Osteoblast (primary cell): ENCODE results near the gene PM20D2. TPM values are rescaled to one million over a fixed set of nuclear protein-coding genes. Genes with fewer than 3 reads are reported as not detected.
A peak's percentile ranks its signal among the peaks of the same experiment; 100 is the strongest.
"Not testable (repeated sequence)": the region's sequence is repeated elsewhere in the genome, so short reads cannot be mapped to it uniquely, and the experiment has no call there.

Source experiments
- DNase-seq: peaks from one replicate; pipeline ENCODE4 v3.0.0; 2011; ENCODE audit warnings: low spot score, mixed read lengths; ENCODE audit not compliant: insufficient read length; ENCODE audit errors: missing footprints
- H2AFZ ChIP-seq: 2 replicates; pipeline ENCODE4 v1.6.0; 2011; ENCODE audit warnings: mild to moderate bottlenecking, low read length
- H3K27ac ChIP-seq: 2 replicates; pipeline ENCODE4 v1.5.1; 2011; ENCODE audit warnings: mild to moderate bottlenecking, low read depth, low read length, moderate library complexity
- H3K27me3 ChIP-seq: 2 replicates; pipeline ENCODE4 v1.6.0; 2012; ENCODE audit warnings: mild to moderate bottlenecking, control low read depth, inconsistent platforms, low read length, moderate library complexity; ENCODE audit not compliant: insufficient read depth
- H3K36me3 ChIP-seq: 2 replicates; pipeline ENCODE4 v1.5.1; 2011; ENCODE audit warnings: mild to moderate bottlenecking, low read length, control low read depth, moderate library complexity; ENCODE audit not compliant: insufficient read depth
- H3K4me1 ChIP-seq: 2 replicates; pipeline ENCODE4 v1.5.1; 2011; ENCODE audit warnings: mild to moderate bottlenecking, low read length, control low read depth, moderate library complexity; ENCODE audit not compliant: insufficient read depth
- H3K4me2 ChIP-seq: 2 replicates; pipeline ENCODE4 v1.6.0; 2011; ENCODE audit warnings: mild to moderate bottlenecking, low read length; ENCODE audit not compliant: insufficient read depth
- H3K4me3 ChIP-seq: fragments of 200-600 bp; sonication (generic); 3 replicates; pipeline ENCODE4 v1.5.1; 2012; ENCODE audit warnings: mild to moderate bottlenecking, low read length, inconsistent platforms; ENCODE audit not compliant: insufficient read depth
- H3K79me2 ChIP-seq: 2 replicates; pipeline ENCODE4 v1.6.0; 2012; ENCODE audit warnings: mild to moderate bottlenecking, low read length, control low read depth, inconsistent platforms; ENCODE audit not compliant: insufficient read depth
- H3K9me3 ChIP-seq: 2 replicates; pipeline ENCODE4 v1.5.1; 2011; ENCODE audit warnings: low read depth, low read length, control low read depth
- H4K20me1 ChIP-seq: 2 replicates; pipeline ENCODE4 v1.6.0; 2012; ENCODE audit warnings: mild to moderate bottlenecking, low read length, control low read depth; ENCODE audit not compliant: insufficient read depth
- CTCF ChIP-seq: IDR thresholded peaks from 2 replicates; pipeline ENCODE4 v1.5.1; 2011; ENCODE audit warnings: mild to moderate bottlenecking, low read depth, low read length, moderate library complexity; ENCODE audit errors: extremely low read depth
- total RNA-seq: library from RNA; depleted of rRNA; stranded (reverse); fragments of >200 nt; gene quantifications from 2 replicates; pipeline ENCODE4 v1.2.3, GENCODE V29; 2012

PM20D2 gene
- total RNA-seq, 1 donor, result 2.9 TPM

- no peak overlapping the region for H3K27ac ChIP-seq
- no peak for DNase-seq
- no peak for TF ChIP-seq CTCF
- H3K4me3 ChIP-seq, result no peak overlapping the region
- no peaks in the 10 kb centered on the region for H3K9me3 ChIP-seq
- H3K79me2 ChIP-seq, result no peaks in the 10 kb centered on the region
- no peaks in the 10 kb centered on the region for H4K20me1 ChIP-seq
- H3K4me1 ChIP-seq, result no peaks in the 10 kb centered on the region
- no peaks in the 10 kb centered on the region for H3K36me3 ChIP-seq
- H3K27me3 ChIP-seq, result peaks cover 21% of the 10 kb centered on the region
- H3K4me2 ChIP-seq, result no peak overlapping the region
- H2AFZ ChIP-seq, result no peak overlapping the region
Measured at GRCh38 chr6:89120371-89120770, 25.5 kb upstream of the PM20D2 start.

GRCh38 chr6:89121934-89122333, 23.9 kb upstream of the PM20D2 start:
- no peaks in the 10 kb centered on the region for H3K4me1 ChIP-seq

GRCh38 chr6:89122625-89123024, 23.2 kb upstream of the PM20D2 start:
- H3K4me1 ChIP-seq, result no peaks in the 10 kb centered on the region
- H3K79me2 ChIP-seq, result no peaks in the 10 kb centered on the region
- DNase-seq, result peak; percentile 86
- no peaks in the 10 kb centered on the region for H4K20me1 ChIP-seq
- peaks cover 11% of the 10 kb centered on the region for H3K27me3 ChIP-seq
- H3K4me2 ChIP-seq, result no peak overlapping the region
- no peak overlapping the region for H2AFZ ChIP-seq
- no peaks in the 10 kb centered on the region for H3K9me3 ChIP-seq
- TF ChIP-seq CTCF, result peak; percentile 53
- H3K27ac ChIP-seq, result no peak overlapping the region
- no peak overlapping the region for H3K4me3 ChIP-seq
- H3K36me3 ChIP-seq, result no peaks in the 10 kb centered on the region

More at GRCh38 chr6:89121934-89122333, 23.9 kb upstream of the PM20D2 start:
- Histone ChIP-seq H4K20me1 (no peaks in the 10 kb centered on the region), H3K79me2 (no peaks in the 10 kb centered on the region), H3K9me3 (no peaks in the 10 kb centered on the region), H3K4me2 (no peak overlapping the region), H3K27ac (no peak overlapping the region), H3K27me3 (peaks cover 18% of the 10 kb centered on the region), H2AFZ (no peak overlapping the region), H3K36me3 (no peaks in the 10 kb centered on the region), H3K4me3 (no peak overlapping the region)
- TF ChIP-seq CTCF, result no peak
- no peak for DNase-seq

DNA sequence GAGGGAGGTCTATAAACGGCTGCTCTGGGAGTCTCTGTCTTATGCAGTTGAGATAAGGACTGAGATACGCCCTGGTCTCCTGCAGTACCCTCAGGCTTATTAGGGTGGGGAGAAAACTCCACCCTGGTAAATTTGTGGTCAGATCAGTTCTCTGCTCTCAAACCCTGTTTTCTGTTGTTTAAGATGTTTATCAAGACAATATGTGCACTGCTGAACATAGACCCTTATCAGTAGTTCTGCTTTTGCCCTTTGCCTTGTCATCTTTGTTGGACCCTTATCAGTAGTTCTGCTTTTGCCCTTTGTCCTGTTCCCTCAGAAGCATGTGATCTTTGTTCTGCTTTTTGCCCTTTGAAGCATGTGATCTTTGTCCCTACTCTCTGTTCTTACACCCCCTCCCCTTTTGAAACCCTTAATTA, 17.6 kb upstream of the PM20D2 start:
- H4K20me1 ChIP-seq, H2AFZ ChIP-seq, H3K4me2 ChIP-seq, H3K79me2 ChIP-seq, H3K4me3 ChIP-seq, H3K27ac ChIP-seq, H3K9me3 ChIP-seq, H3K36me3 ChIP-seq, H3K27me3 ChIP-seq, DNase-seq, H3K4me1 ChIP-seq: not testable (repeated sequence)
